Measurements from ENCODE around the gene CDH4.

GRCh38 chr20:61760321-61760720 is 508.3 kb downstream of the CDH4 start:
- no peak for TF ChIP-seq CTCF (IDR thresholded peaks at IDR 0.05; ENCODE audit: insufficient read depth, low read length)
- no peak for TF ChIP-seq SPI1 (IDR thresholded peaks at IDR 0.05; ENCODE audit: borderline replicate concordance, low read depth)
